ENCODE measurements around the gene OSBPL8. TPM values are rescaled to one million over a fixed set of nuclear protein-coding genes. Genes with fewer than 3 reads are reported as not detected.

The OSBPL8 gene
- total RNA-seq, 1 donor: 204 TPM

- Histone ChIP-seq H4K20me1 (ENCODE audit: insufficient read depth, low read length) (no peaks in the 10 kb centered on the region), H3K79me2 (ENCODE audit: insufficient read depth, low read length) (no peaks in the 10 kb centered on the region), H3K27ac (ENCODE audit: low read depth, low read length) (no peak overlapping the region), H2AFZ (ENCODE audit: low read length) (no peak overlapping the region), H3K27me3 (ENCODE audit: insufficient read depth, low read length) (no peaks in the 10 kb centered on the region), H3K4me3 (ENCODE audit: insufficient read depth, low read length) (no peak overlapping the region), H3K4me2 (ENCODE audit: insufficient read depth, low read length) (no peak overlapping the region), H3K36me3 (ENCODE audit: insufficient read depth, low read length) (peaks cover 10% of the 10 kb centered on the region), H3K9me3 (ENCODE audit: low read depth, low read length) (no peaks in the 10 kb centered on the region), H3K4me1 (ENCODE audit: insufficient read depth, low read length) (no peaks in the 10 kb centered on the region)
- TF ChIP-seq CTCF (IDR thresholded peaks at IDR 0.05; ENCODE audit: extremely low read depth, low read depth, low read length): no peak
- DNase-seq (ENCODE audit: insufficient read length, low spot score, missing footprints): no peak
Measured at GRCh38 chr12:76399040-76399439, 160.5 kb downstream of the OSBPL8 start.

- Histone ChIP-seq H3K36me3 (ENCODE audit: insufficient read depth, low read length) (peaks cover 10% of the 10 kb centered on the region), H3K27ac (ENCODE audit: low read depth, low read length) (no peak overlapping the region), H2AFZ (ENCODE audit: low read length) (no peak overlapping the region), H4K20me1 (ENCODE audit: insufficient read depth, low read length) (no peaks in the 10 kb centered on the region), H3K79me2 (ENCODE audit: insufficient read depth, low read length) (no peaks in the 10 kb centered on the region), H3K27me3 (ENCODE audit: insufficient read depth, low read length) (no peaks in the 10 kb centered on the region), H3K4me2 (ENCODE audit: insufficient read depth, low read length) (no peak overlapping the region), H3K9me3 (ENCODE audit: low read depth, low read length) (no peaks in the 10 kb centered on the region), H3K4me3 (ENCODE audit: insufficient read depth, low read length) (no peak overlapping the region), H3K4me1 (ENCODE audit: insufficient read depth, low read length) (no peaks in the 10 kb centered on the region)
- TF ChIP-seq CTCF (IDR thresholded peaks at IDR 0.05; ENCODE audit: extremely low read depth, low read depth, low read length): no peak
- no peak for DNase-seq (ENCODE audit: insufficient read length, low spot score, missing footprints)
Measured at GRCh38 chr12:76398106-76398505, 161.5 kb downstream of the OSBPL8 start.

DNA sequence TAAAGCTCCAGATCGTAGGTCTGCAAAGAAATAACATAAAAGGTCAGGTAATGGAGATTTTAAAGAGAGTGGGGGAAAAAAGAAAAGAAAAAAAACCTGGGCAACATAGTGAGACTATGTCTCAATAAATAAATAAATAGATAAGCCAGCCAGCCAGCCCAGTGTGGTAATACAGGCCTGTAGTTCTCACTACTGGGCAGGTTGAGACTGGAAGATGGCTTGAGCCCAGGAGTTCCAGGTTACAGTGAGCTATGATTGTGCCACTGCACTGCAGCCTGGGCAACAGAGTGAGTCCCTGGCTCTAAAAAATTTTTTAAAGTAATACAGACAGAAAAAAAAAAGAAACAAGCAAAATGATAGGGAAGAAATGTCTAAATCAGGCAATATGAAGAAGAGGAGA, 168.1 kb downstream of the OSBPL8 start:
- no peak for TF ChIP-seq CTCF (IDR thresholded peaks at IDR 0.05; ENCODE audit: extremely low read depth, low read depth, low read length)
- no peaks in the 10 kb centered on the region for H4K20me1 ChIP-seq (ENCODE audit: insufficient read depth, low read length)
- H2AFZ ChIP-seq (ENCODE audit: low read length): no peak overlapping the region

DNA sequence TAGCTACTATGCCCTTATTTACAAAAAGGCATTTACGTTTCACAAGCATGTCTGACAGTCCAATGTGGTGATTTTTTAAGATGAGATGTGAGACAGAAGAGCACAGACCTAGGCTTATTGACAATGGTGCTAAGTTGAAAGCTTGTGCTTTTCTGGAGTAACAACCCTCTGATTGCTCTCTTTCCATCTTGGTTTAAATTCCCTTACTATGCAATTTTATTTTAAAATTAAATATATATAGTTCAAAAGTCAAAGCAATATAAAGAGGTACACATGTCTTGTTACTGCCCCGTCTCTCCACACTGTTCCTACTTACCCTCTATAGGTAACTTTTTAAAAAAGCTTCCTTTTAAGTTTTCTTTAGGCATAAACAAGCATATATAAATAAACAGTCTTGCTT, 172.0 kb downstream of the OSBPL8 start:
- H3K27me3 ChIP-seq (ENCODE audit: insufficient read depth, low read length): no peaks in the 10 kb centered on the region
- no peak overlapping the region for H2AFZ ChIP-seq (ENCODE audit: low read length)
- DNase-seq (ENCODE audit: insufficient read length, low spot score, missing footprints): no peak
- no peak overlapping the region for H3K4me2 ChIP-seq (ENCODE audit: insufficient read depth, low read length)
- H3K4me3 ChIP-seq (ENCODE audit: insufficient read depth, low read length): no peak overlapping the region
- H4K20me1 ChIP-seq (ENCODE audit: insufficient read depth, low read length): no peaks in the 10 kb centered on the region
- H3K79me2 ChIP-seq (ENCODE audit: insufficient read depth, low read length): no peaks in the 10 kb centered on the region
- no peak for TF ChIP-seq CTCF (IDR thresholded peaks at IDR 0.05; ENCODE audit: extremely low read depth, low read depth, low read length)
- no peaks in the 10 kb centered on the region for H3K4me1 ChIP-seq (ENCODE audit: insufficient read depth, low read length)
- no peaks in the 10 kb centered on the region for H3K9me3 ChIP-seq (ENCODE audit: low read depth, low read length)
- peaks cover 37% of the 10 kb centered on the region for H3K36me3 ChIP-seq (ENCODE audit: insufficient read depth, low read length)
- no peak overlapping the region for H3K27ac ChIP-seq (ENCODE audit: low read depth, low read length)

More for the DNA sequence above, 168.1 kb downstream of the OSBPL8 start:
- no peak for DNase-seq (ENCODE audit: insufficient read length, low spot score, missing footprints)
- Histone ChIP-seq H3K27ac (ENCODE audit: low read depth, low read length) (no peak overlapping the region), H3K79me2 (ENCODE audit: insufficient read depth, low read length) (no peaks in the 10 kb centered on the region), H3K9me3 (ENCODE audit: low read depth, low read length) (no peaks in the 10 kb centered on the region), H3K27me3 (ENCODE audit: insufficient read depth, low read length) (no peaks in the 10 kb centered on the region), H3K36me3 (ENCODE audit: insufficient read depth, low read length) (peaks cover 28% of the 10 kb centered on the region), H3K4me2 (ENCODE audit: insufficient read depth, low read length) (no peak overlapping the region), H3K4me3 (ENCODE audit: insufficient read depth, low read length) (no peak overlapping the region), H3K4me1 (ENCODE audit: insufficient read depth, low read length) (no peaks in the 10 kb centered on the region)
